ENCODE data around the gene ZNF521.

ZNF521 gene

GRCh38 chr18:25187521-25188192 lies 164.3 kb downstream of the ZNF521 start:
- no peak for ATAC-seq
- no peak for TF ChIP-seq ZNF70 (CRISPR knock-in tag; IDR thresholded peaks at IDR 0.05)

GRCh38 chr18:25186871-25187270 lies 165.1 kb downstream of the ZNF521 start:
- TF ChIP-seq TOX (CRISPR knock-in tag; IDR thresholded peaks at IDR 0.05; ENCODE audit: borderline replicate concordance): no peak
- no peak for TF ChIP-seq ZFP3 (CRISPR knock-in tag; IDR thresholded peaks at IDR 0.05)
- no peak for TF ChIP-seq ZNF8 (CRISPR knock-in tag; IDR thresholded peaks at IDR 0.05)
- TF ChIP-seq TCF4 (CRISPR knock-in tag; IDR thresholded peaks at IDR 0.05; ENCODE audit: borderline replicate concordance): no peak
- no peak for TF ChIP-seq GLIS3 (CRISPR knock-in tag; IDR thresholded peaks at IDR 0.05)
- no peak for TF ChIP-seq ZNF565 (CRISPR knock-in tag; conservative IDR thresholded peaks at IDR 0.05; ENCODE audit: low read depth)
- no peak for TF ChIP-seq ZNF70 (CRISPR knock-in tag; IDR thresholded peaks at IDR 0.05)
- no peak for ATAC-seq

DNA sequence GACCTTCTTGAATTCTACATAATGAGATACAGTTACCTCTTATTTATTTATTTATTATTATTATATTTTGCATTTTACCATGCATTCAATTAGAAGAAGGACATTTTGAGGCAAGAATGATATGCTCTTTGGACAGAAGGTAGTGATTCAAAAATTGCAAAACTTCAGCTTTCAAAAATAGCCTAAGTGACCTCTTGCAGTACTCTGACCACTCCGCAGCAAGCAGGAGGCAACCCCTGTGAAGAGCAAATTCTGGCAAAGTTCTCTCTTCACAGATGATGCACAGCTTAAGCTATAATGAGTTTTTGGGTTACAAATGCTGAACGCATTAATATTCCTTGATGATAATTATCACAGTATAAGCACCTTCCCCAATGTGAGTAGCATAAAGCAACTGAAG lies 170.0 kb downstream of the ZNF521 start:
- no peak for ATAC-seq
- TF ChIP-seq SNAI2 (CRISPR knock-in tag; IDR thresholded peaks at IDR 0.05): no peak
- TF ChIP-seq PATZ1 (CRISPR knock-in tag; IDR thresholded peaks at IDR 0.05; ENCODE audit: borderline replicate concordance): no peak
- no peak for TF ChIP-seq ZFP3 (CRISPR knock-in tag; IDR thresholded peaks at IDR 0.05)
- no peak for TF ChIP-seq ZNF565 (CRISPR knock-in tag; conservative IDR thresholded peaks at IDR 0.05; ENCODE audit: low read depth)
- TF ChIP-seq CREB5 (CRISPR knock-in tag; IDR thresholded peaks at IDR 0.05; ENCODE audit: low read depth): no peak
- no peak for TF ChIP-seq TSHZ2 (CRISPR knock-in tag; IDR thresholded peaks at IDR 0.05)
- TF ChIP-seq, protein P1, sequence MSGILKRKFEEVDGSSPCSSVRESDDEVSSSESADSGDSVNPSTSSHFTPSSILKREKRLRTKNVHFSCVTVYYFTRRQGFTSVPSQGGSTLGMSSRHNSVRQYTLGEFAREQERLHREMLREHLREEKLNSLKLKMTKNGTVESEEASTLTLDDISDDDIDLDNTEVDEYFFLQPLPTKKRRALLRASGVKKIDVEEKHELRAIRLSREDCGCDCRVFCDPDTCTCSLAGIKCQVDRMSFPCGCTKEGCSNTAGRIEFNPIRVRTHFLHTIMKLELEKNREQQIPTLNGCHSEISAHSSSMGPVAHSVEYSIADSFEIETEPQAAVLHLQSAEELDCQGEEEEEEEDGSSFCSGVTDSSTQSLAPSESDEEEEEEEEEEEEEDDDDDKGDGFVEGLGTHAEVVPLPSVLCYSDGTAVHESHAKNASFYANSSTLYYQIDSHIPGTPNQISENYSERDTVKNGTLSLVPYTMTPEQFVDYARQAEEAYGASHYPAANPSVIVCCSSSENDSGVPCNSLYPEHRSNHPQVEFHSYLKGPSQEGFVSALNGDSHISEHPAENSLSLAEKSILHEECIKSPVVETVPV (CRISPR knock-in tag; IDR thresholded peaks at IDR 0.05): no peak
- TF ChIP-seq CSDC2 (CRISPR knock-in tag; IDR thresholded peaks at IDR 0.05): no peak
- no peak for TF ChIP-seq POU6F1 (CRISPR knock-in tag; IDR thresholded peaks at IDR 0.05; ENCODE audit: borderline replicate concordance, low read depth)
- no peak for TF ChIP-seq BACH2 (CRISPR knock-in tag; IDR thresholded peaks at IDR 0.05; ENCODE audit: borderline replicate concordance)
- no peak for TF ChIP-seq RARB (CRISPR knock-in tag; IDR thresholded peaks at IDR 0.05)
- no peak for TF ChIP-seq ISL1 (CRISPR knock-in tag; IDR thresholded peaks at IDR 0.05)
- TF ChIP-seq OSR1 (CRISPR knock-in tag; IDR thresholded peaks at IDR 0.05): no peak
- no peak for TF ChIP-seq ESRRG (CRISPR knock-in tag; IDR thresholded peaks at IDR 0.05)

- TF ChIP-seq PPARA (CRISPR knock-in tag; IDR thresholded peaks at IDR 0.05; ENCODE audit: borderline replicate concordance): no peak
- TF ChIP-seq ZNF70 (CRISPR knock-in tag; IDR thresholded peaks at IDR 0.05): no peak
- TF ChIP-seq TCF4 (CRISPR knock-in tag; IDR thresholded peaks at IDR 0.05; ENCODE audit: borderline replicate concordance): no peak
- TF ChIP-seq ZFP3 (CRISPR knock-in tag; IDR thresholded peaks at IDR 0.05): no peak
- no peak for TF ChIP-seq TOX (CRISPR knock-in tag; IDR thresholded peaks at IDR 0.05; ENCODE audit: borderline replicate concordance)
- no peak for TF ChIP-seq ZC3H10 (CRISPR knock-in tag; IDR thresholded peaks at IDR 0.05)
- ATAC-seq: no peak
Observed at GRCh38 chr18:25181581-25181980, 170.4 kb downstream of the ZNF521 start.

All from SK-N-SH treated with all-trans-retinoic acid at 6 μM for 48 hours (cell line).